ENCODE data around the gene PLTP.

- no peak for TF ChIP-seq CTCF (IDR thresholded peaks at IDR 0.05)
- TF ChIP-seq POLR2A (IDR thresholded peaks at IDR 0.05): no peak
These were observed 8.7 kb upstream of the PLTP start for GRCh38 chr20:45920462-45921336.
